GM19193 (cell line): Measurements from ENCODE around the gene PARVB.

Source experiments
- POLR2A ChIP-seq: IDR thresholded peaks from 4 replicates; pipeline ENCODE4 v1.6.1; 2011; ENCODE audit not compliant: insufficient read depth, insufficient read length; ENCODE audit errors: extremely low read depth

PARVB gene

GRCh38 chr22:44080936-44081861, 57.1 kb downstream of the PARVB start:
- no peak for TF ChIP-seq POLR2A

DNA sequence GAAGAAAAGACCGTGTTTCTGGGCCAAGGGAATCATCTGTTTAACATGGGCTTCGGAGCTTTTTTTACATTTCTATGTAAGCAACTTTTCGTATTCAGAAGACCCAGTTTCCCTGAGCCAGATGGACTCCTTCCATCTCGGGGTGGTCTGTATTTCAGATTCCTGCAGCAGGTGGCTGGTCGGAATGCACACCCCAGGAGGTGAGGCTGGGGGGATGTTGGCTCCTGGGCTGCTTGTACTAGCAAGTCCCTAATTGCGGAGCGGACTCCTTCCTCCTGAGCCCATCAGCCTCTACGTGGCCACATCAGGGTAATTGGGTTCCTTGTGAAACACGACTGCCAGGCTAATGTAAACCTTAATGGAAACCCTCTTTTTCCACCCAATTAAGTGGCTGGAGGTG, 58.7 kb downstream of the PARVB start:
- no peak for TF ChIP-seq POLR2A

GRCh38 chr22:44084044-44084772, 60.1 kb downstream of the PARVB start:
- no peak for TF ChIP-seq POLR2A

DNA sequence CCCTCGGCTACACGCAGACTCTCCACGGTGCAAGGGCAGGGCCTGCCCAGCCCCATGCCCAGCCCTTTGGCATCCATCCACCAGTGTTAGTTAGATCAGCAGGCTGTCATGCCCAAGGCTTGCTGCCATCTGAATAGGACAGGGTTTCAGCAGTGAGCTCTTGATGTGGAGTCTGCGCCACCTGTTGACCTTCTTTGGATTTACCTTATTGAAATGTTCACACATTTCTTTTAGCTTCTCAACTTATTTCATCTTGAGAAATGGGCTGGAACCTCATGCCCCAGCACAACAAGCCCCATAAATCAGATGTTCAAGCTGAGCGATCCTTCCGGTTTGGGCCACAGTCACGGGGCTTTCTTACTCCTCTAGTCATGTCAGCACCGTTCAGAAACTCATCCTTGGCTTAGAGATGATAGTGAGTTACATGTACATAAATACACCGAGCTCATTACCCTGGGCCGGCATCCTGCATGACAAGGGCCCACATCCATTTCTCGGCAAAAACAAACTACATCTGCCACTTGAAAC, 61.7 kb downstream of the PARVB start:
- TF ChIP-seq POLR2A = no peak

DNA sequence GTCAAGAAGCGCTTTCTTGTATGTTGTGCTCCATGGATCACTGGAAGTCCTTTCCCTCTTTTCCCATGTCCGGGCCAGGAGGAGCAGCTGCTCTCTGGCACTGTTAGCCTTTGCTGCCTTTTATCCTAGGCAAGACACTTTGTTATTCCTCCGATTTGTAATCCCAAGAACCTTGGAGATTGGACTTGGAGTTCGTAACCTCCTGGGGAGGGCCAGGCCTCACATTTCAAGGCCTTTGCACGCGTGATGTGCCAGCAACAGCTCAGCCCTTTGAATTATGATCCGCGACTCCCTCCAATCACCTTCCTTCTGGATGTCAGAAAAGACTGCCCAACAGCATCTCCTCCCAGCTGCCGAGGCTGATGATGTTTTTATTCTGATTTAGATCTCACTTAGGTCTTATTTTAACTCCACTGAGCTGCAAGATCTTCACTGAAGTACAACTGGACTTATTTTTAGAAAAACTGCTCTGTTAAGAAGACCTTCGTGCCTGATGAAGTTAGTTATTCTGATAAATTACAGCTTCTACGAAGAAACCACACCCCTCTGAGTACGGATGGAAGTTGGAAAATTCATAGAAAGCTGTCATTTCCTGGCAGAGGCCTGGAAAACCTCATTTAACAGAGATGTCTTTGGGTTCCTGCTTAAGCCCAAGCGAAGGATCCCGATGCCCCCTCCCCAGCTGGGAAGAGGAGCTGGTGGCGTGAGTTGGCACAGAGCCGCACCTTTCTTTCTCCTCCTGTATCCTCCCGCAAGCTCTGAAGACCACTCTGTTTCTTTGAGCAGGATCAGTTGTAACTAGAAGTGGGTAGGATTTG, 62.4 kb downstream of the PARVB start:
- no peak for TF ChIP-seq POLR2A

GRCh38 chr22:44087089-44087430, 63.0 kb downstream of the PARVB start:
- no peak for TF ChIP-seq POLR2A

- no peak for TF ChIP-seq POLR2A
Observed at GRCh38 chr22:44088976-44089570, 65.0 kb downstream of the PARVB start.

- TF ChIP-seq POLR2A = no peak
Observed at GRCh38 chr22:44089717-44090570, 65.8 kb downstream of the PARVB start.

DNA sequence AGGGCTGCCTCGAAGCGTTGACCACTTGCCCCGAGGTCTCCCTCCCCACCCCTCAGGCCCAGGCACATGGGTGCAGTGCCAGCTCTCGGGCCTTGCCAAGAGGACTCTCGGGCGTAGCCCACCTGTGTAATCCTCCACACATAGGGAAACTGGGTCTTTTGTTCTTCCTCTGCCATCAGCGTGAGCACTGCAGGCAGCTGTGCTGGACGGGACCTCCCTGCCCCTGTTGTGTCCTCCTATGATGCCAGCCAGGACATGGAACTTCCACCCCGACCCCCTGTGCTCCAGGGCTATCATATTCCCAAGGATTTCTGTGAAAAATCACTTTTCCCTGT, 66.4 kb downstream of the PARVB start:
- TF ChIP-seq POLR2A = no peak

- no peak for TF ChIP-seq POLR2A
Observed at GRCh38 chr22:44091021-44091721, 67.1 kb downstream of the PARVB start.

GRCh38 chr22:44091751-44092150, 67.6 kb downstream of the PARVB start:
- TF ChIP-seq POLR2A = no peak

- TF ChIP-seq POLR2A = no peak
Observed at GRCh38 chr22:44092636-44093220, 68.6 kb downstream of the PARVB start.

DNA sequence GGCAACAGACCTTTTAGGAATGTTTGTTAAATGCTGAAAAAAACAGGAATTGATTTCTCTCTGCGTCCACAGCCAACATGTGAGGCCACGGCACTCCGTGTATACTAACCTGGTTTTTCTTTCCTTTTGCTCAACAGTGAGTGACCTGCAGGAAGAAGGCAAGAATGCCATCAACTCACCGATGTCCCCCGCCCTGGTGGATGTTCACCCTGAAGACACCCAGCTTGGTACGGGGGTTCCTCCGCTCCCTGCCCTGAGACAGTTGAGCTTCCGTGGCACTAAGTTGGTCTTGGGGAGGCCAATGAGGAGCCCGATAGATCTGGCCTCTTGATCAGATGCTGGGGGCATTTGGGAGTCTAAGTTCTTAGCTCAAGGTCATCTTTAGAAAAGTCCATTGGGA, 69.7 kb downstream of the PARVB start:
- TF ChIP-seq POLR2A = no peak

- no peak for TF ChIP-seq POLR2A
Observed at GRCh38 chr22:44094751-44095302, 70.7 kb downstream of the PARVB start.
